Measurements from ENCODE around the gene SNAPC2. TPM values are rescaled to one million over a fixed set of nuclear protein-coding genes. Genes with fewer than 3 reads are reported as not detected.

Gene SNAPC2
- total and polyA plus RNA-seq, 2 of the 13 experiments (the other 11 are each of a cell fraction or from before 2014, with no cell fraction given): 10.2 to 12.7 TPM

- no peak for TF ChIP-seq ATAD3A (CRISPR knock-in tag; IDR thresholded peaks at IDR 0.05)
- TF ChIP-seq ZC3H4 (CRISPR knock-in tag; IDR thresholded peaks at IDR 0.05; ENCODE audit: borderline replicate concordance): peak; percentile 33
- 0 out of 2 replicates have a peak, but pooled peaks have one; percentile 15 for TF ChIP-seq SMAD1 (CRISPR knock-in tag; IDR thresholded peaks at IDR 0.05; ENCODE audit: borderline replicate concordance, low read depth)
- TF ChIP-seq, protein P1, sequence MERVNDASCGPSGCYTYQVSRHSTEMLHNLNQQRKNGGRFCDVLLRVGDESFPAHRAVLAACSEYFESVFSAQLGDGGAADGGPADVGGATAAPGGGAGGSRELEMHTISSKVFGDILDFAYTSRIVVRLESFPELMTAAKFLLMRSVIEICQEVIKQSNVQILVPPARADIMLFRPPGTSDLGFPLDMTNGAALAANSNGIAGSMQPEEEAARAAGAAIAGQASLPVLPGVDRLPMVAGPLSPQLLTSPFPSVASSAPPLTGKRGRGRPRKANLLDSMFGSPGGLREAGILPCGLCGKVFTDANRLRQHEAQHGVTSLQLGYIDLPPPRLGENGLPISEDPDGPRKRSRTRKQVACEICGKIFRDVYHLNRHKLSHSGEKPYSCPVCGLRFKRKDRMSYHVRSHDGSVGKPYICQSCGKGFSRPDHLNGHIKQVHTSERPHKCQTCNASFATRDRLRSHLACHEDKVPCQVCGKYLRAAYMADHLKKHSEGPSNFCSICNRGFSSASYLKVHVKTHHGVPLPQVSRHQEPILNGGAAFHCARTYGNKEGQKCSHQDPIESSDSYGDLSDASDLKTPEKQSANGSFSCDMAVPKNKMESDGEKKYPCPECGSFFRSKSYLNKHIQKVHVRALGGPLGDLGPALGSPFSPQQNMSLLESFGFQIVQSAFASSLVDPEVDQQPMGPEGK (CRISPR knock-in tag; IDR thresholded peaks at IDR 0.05): peak; percentile 35; the same call in 1 of the 2 replicates
- TF ChIP-seq ZNF569 (CRISPR knock-in tag; IDR thresholded peaks at IDR 0.05; ENCODE audit: borderline replicate concordance): 0 out of 2 replicates have a peak, but pooled peaks have one; percentile 58
- 0 out of 2 replicates have a peak, but pooled peaks have one; percentile 38 for TF ChIP-seq ZMYM2 (CRISPR knock-in tag; IDR thresholded peaks at IDR 0.05)
- TF ChIP-seq NFE2L2 (IDR thresholded peaks at IDR 0.05; ENCODE audit: low read length): no peak
- TF ChIP-seq ZNF138 (CRISPR knock-in tag; IDR thresholded peaks at IDR 0.05; ENCODE audit: low read depth): 0 out of 2 replicates have a peak, but pooled peaks have one; percentile 25
- TF ChIP-seq ATF7-NPFF (CRISPR knock-in tag; IDR thresholded peaks at IDR 0.05; ENCODE audit: low read depth): no peak
- TF ChIP-seq SRSF4 (IDR thresholded peaks at IDR 0.05; ENCODE audit: low read depth, low read length, poor library complexity, severe bottlenecking): no peak
- TF ChIP-seq ZNF614 (CRISPR knock-in tag; IDR thresholded peaks at IDR 0.05; ENCODE audit: borderline replicate concordance): no peak
- 0 out of 2 replicates have a peak, but pooled peaks have one; percentile 2 for TF ChIP-seq ZFP36L1 (CRISPR knock-in tag; IDR thresholded peaks at IDR 0.05)
- no peak for TF ChIP-seq HNF4G (IDR thresholded peaks at IDR 0.05; ENCODE audit: borderline replicate concordance, low read depth, low read length)
- 0 out of 2 replicates have a peak, but pooled peaks have one; percentile 61 for TF ChIP-seq HNF4G (CRISPR knock-in tag; IDR thresholded peaks at IDR 0.05; ENCODE audit: borderline replicate concordance, low read depth)
- peak; percentile 74 for TF ChIP-seq SKI (IDR thresholded peaks at IDR 0.05; ENCODE audit: partially characterized antibody)
- 0 out of 2 replicates have a peak, but pooled peaks have one; percentile 3 for TF ChIP-seq ZNF431 (CRISPR knock-in tag; IDR thresholded peaks at IDR 0.05; ENCODE audit: borderline replicate concordance, low read depth)
- 0 out of 2 replicates have a peak, but pooled peaks have one; percentile 58 for TF ChIP-seq EED (CRISPR knock-in tag; IDR thresholded peaks at IDR 0.05)
Measured at GRCh38 chr19:7902796-7903243, 17.3 kb upstream of the SNAPC2 start (continued).
